Stomach (tissue), 4 donors: ENCODE results near the gene M6PR.
"Not testable (repeated sequence)": the region's sequence is repeated elsewhere in the genome, so short reads cannot be mapped to it uniquely, and the experiment has no call there.

Experiments
- EP300 ChIP-seq: sonication (generic); formaldehyde crosslinking; IDR thresholded peaks from one replicate; pipeline ENCODE4 v1.6.1; 2017; ENCODE audit warnings: antibody characterized with exemption
- POLR2A ChIP-seq, 4 donors: fragments of 450-650 bp; IDR thresholded peaks; one replicate each; pipeline ENCODE4 v1.6.1; 2016; ENCODE audit warnings: antibody characterized with exemption in 4 of 4, control low read depth in 2 of 4, mild to moderate bottlenecking in 1 of 4, moderate library complexity in 1 of 4

DNA sequence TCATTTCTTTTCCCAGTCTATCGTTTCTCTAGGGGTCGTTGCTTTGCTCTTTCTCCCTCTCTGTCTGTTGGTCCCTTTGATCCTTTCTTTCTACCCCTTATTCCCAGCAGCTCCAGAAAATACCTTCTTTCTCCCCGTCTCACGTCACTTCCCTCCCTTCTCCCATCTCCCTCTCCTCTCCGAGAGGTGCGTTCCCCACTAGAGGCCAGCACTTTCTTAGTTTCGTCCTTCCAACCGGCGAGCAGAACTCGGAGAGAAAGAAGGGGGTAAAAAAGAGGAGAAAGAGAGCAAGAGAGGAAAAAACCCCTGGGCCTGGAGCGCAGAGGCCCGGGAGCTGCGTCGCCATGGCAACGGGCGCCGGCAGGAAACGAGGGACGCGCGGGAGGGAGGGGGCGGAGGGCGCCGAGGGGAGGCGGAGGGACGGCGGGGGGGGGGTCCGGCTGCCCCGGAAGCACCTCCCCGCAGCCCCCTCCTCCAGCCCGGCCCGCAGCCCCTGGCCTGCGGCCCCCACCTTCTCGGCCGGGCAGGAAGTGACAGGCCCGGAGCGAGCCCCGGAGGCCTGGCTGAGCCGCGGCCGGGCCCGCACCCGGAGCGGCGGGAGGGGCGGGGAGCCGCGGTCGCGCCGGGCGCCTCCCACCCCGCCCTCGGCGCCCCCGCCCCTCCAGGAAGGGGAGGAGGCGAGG, 35.3 kb downstream of the M6PR start, which contains the start of gene PHC1:
- TF ChIP-seq EP300; POLR2A (IDR thresholded peaks at IDR 0.05): not testable (repeated sequence)
